ENCODE data around the gene AK2.
"Not testable (repeated sequence)": the region's sequence is repeated elsewhere in the genome, so short reads cannot be mapped to it uniquely, and the experiment has no call there.

AK2 gene

GRCh38 chr1:33036526-33037503 lies at the start of gene AK2:
TSS of gene AK2 (minus strand) at chr1:33036883. CDS start at chr1:33036828, 55 bp downstream.
- DNase-seq, result peak; percentile 92 to 95

- peak; percentile 41 to 42 for DNase-seq
Observed at GRCh38 chr1:33086384-33086850, 49.7 kb upstream of the AK2 start.

GRCh38 chr1:33085332-33085731 lies 48.6 kb upstream of the AK2 start:
- no peak for DNase-seq

- DNase-seq, result no peak
Observed at GRCh38 chr1:33082575-33083108, 46.0 kb upstream of the AK2 start.

- peak in 1 of 2 donors; percentile 27 for DNase-seq
Observed at GRCh38 chr1:33081554-33082305, 45.0 kb upstream of the AK2 start.

DNA sequence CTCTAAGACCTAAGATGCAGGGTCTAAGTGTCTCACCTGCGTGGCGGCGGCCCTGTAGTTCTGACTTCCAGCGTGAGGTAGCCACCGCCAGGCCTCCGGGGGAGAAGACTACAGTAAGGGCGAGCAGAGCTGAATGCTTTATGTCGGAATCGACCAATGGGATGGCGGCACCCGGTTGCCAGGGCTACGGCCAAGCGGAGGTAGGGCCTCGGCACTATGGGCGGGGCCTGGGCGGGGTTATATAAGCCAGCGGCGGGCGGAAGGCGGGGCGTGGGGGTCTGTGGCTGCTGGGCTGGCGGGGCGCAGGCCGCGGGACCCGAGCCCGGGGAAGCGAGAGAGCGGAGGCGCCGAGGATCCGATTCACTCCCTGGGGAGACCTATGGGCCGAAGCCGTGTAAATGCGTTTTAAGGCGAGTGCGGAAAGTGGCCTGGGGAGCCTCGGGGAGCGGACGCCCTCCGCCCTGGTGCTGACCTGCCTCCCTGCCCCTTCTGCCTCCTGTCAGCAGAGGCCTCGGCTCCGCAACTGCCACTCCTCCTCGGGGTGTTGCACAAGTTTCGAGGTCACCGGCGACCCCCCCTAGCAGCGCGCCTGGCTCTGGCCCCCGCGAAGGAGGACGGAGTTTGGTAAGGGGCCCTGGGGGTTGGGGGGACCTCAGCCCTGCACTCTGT lies 44.3 kb upstream of the AK2 start, which contains the start of gene AZIN2:
AZIN2 (plus strand) TSS at position 269 of the 669 bp plus-strand sequence. CDS start 1,097 bp downstream, outside the sequence.
- peak; percentile 96 to 97 for DNase-seq

- no peak for DNase-seq
Observed at GRCh38 chr1:33080373-33080772, 43.7 kb upstream of the AK2 start.

DNA sequence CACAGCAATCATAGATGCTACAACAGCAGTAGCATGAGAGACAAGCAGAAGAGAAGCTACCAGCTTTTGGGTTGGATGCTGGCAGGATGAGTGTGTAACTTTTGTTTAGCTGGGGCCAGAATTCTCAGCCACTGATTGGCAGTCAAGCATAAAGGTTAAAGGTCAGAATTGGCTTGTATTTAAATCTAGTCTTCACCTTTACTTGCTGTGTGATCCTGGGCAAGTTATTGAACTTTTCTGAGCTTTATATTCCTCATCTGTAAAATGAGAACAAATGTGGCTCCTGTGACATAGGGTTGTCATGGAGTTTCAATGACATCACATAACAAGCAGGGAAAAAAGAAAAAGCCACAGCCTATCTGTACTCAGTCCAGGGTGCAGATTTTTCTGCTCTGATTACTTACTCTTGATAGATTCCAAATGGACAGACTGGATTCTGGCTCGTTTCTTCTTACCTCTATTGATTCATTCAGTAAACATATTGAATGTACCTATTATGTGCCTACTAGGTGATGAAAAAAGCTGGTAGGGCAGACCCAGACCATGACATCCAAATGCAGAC lies 41.4 kb upstream of the AK2 start:
- no peak for DNase-seq

- DNase-seq, result no peak
Observed at GRCh38 chr1:33074193-33074945, 37.7 kb upstream of the AK2 start.

DNA sequence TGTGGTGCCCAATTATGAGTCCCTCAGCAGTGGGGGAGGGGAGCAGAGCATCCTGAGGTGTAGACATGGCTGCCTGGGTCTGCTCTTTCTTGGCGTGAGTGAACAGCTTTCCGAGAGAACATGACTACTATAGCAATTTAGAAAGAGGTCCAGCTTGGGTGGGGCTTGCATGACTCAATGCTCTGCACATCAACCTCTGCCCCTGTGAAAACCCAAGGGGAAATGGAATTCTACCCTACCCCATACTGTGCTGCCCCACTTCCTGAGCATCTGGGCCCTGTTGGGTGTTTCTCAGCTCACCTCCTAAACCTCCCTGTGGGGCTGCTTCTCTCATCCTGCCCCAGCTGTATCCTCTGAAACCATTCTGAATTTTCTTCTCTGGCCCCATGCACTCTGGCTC lies 36.0 kb upstream of the AK2 start:
- DNase-seq, result no peak

DNA sequence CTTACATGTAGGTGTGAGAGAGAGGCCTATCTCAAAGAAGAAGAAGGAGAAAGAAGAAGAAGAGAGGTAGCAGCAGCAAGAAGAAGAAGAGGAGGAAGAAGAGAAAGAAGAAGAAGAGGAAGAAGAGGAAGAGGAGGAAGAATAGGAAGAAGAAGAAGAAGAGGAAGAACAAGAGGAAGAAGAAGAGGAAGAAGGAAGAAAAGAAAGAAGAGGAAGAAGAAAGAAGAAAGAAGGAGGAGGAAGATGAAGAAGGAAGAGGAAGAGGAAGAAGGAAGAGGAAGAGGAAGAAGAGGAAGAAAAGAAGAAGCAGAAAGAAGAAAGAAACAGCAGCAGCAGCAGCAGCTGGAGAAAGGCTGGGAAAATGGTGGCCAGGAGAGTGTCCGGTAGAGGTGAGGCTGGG lies 33.9 kb upstream of the AK2 start:
- DNase-seq, result no peak

DNA sequence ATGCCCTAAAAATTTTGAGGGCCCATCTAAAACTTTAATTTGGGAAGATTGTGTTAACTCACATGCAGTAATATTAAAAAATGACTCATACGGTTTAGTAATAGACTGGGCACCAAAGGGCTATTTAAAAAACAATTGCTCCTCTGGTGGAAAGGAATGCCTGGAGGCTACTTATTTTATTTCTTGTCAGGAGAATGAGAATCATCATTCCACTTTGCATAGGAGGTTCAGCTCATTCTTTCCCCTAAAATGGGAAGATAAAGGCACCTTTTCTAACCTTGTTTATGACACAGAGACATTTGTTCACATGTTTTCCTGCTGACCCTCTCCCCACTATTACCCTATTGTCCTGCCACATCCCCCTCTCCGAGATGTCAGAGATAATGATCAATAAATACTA lies 31.4 kb upstream of the AK2 start:
- not testable (repeated sequence) for DNase-seq

DNA sequence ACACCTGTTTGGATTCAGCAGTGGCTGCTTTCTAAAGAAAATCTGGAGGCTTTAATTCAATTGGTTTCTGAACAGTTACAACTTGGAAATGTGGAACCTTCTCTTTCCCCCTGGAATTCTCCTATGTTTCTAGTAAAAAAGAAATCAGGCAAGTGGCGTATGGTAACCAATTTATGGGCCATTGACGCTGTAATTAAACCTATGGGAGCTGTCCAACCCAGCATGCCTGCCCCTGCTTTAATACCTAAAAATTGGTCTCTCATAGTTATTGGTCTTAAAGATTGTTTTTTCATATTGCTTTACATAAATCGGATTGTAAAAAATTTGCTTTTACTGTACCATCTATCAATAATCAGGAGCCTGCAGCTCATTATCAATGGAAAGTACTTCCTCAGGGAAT lies 29.8 kb upstream of the AK2 start:
- DNase-seq, result not testable (repeated sequence)

DNA sequence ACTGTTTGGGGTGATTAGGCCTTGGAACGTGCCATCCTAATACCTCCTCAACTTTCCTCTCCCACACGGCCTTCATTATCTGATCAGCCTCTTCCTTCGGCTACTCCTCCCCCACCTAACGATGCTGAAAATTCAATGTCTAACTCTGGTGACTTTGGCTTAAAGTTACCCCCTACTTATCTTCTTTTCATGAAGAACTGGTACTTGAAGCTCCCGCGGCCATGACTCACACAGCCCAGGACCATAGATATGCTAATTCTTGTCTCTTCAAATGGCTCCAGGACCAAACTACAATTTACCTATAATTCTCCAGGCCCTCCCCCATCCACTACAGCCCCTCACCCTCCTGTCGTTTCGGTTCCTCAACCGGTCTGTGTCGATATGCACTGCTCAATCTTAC lies 28.6 kb upstream of the AK2 start:
- no peak for DNase-seq

GRCh38 chr1:33064284-33064683 lies 27.6 kb upstream of the AK2 start:
- DNase-seq, result not testable (repeated sequence)

DNA sequence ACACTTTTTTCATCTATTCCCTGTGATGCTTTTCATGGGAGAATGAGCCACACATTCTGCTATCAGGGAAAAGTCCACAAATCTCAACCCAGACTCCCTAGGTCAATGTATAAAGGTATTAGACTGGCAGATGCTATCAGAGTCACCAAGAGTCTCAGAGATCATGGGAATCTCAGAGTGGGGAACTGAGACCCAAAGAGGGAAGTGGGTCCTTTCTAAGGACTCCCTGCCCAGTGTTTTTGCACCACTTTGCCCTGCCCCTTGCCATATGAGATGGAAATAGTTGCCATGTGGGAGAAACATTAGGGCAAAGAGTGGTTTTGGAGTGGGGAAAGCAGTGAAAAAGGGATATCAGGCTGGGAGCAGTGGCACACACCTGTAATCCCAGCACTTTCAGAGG lies 25.2 kb upstream of the AK2 start:
- DNase-seq, result no peak

GRCh38 chr1:33060579-33061083 lies 23.9 kb upstream of the AK2 start:
- DNase-seq, result no peak

DNA sequence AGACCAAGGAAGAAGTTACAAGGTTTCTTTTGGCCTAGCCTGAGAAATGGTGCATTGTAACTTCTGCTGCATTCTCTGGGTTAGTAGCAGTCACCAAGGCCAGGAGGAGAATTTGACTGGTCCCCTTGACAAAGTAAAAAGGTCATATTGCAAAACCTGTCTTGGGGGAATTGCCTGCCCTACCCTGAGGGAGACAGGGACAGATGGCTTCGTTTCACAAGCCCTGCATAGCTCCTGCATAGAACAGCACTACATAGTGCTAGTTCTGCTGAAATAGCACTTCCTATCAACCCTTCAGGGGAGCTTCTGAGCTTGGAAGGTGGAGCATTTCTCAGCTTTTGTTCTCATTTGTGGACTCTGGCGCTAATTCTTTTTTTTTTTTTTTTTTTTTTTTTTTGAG lies 20.4 kb upstream of the AK2 start:
- no peak for DNase-seq

GRCh38 chr1:33056426-33056825 lies 19.7 kb upstream of the AK2 start:
- DNase-seq, result no peak

GRCh38 chr1:33055210-33056008 lies 18.7 kb upstream of the AK2 start:
- DNase-seq, result peak; percentile 49 to 50

Measured in CD4-positive, alpha-beta T cell treated with Interleukin-1 beta for 1 hour (primary cell).